Heart left ventricle (tissue), 16 donors: ENCODE measurements around the gene TBX1. TPM values are rescaled to one million over a fixed set of nuclear protein-coding genes. Genes with fewer than 3 reads are reported as not detected.

Source experiments
- ATAC-seq, 4 donors: fragments of 200-7000 bp; cut with Tn5 transposase; one replicate each; pipeline ENCODE4 v1.9.1; 2020 to 2022; ENCODE audit warnings: moderate library complexity in 4 of 4, mild to moderate bottlenecking in 3 of 4, moderate number of reproducible peaks in 1 of 4
- DNase-seq, 5 donors: peaks; one replicate each; pipeline ENCODE4 v3.0.0-alpha.2; 2020
- H3K27ac ChIP-seq, 12 donors: fragments of 200-600 bp; sonication (generic) in 4 of 12; one replicate each; pipeline versions ENCODE4 v1.5.0 to v1.8.0; 2016 to 2022; ENCODE audit warnings: mild to moderate bottlenecking in 2 of 12
- H3K27me3 ChIP-seq, 9 donors: fragments of 200-600 bp; sonication (generic) in 2 of 9; one replicate each; pipeline versions ENCODE4 v1.5.1 to v1.8.0; 2016 to 2022; ENCODE audit warnings: mild to moderate bottlenecking in 3 of 9
- H3K36me3 ChIP-seq, 9 donors: fragments of 200-600 bp; sonication (generic) in 2 of 9; one replicate each; pipeline versions ENCODE4 v1.5.0 to v1.8.0; 2018 to 2022; ENCODE audit warnings: mild to moderate bottlenecking in 2 of 9
- H3K4me1 ChIP-seq, 12 donors: fragments of 200-600 bp; sonication (generic) in 4 of 12; one replicate each; pipeline versions ENCODE4 v1.5.0 to v1.8.0; 2016 to 2022; ENCODE audit warnings: mild to moderate bottlenecking in 3 of 12
- H3K4me3 ChIP-seq, 12 donors: fragments of 200-600 bp; sonication (generic) in 4 of 12; one replicate each; pipeline versions ENCODE4 v1.5.0 to v1.8.0; 2017 to 2022; ENCODE audit warnings: mild to moderate bottlenecking in 9 of 12, moderate library complexity in 4 of 12
- H3K9me3 ChIP-seq, 12 donors: fragments of 200-600 bp; sonication (generic) in 4 of 12; one replicate each; pipeline versions ENCODE4 v1.5.0 to v1.8.0; 2016 to 2022; ENCODE audit warnings: mild to moderate bottlenecking in 1 of 12
- CTCF ChIP-seq, 12 donors: fragments of 200-600 bp; sonication (generic) in 4 of 12; IDR thresholded peaks; one replicate each; pipeline versions ENCODE4 v1.5.0 to v1.8.0; 2018 to 2022; ENCODE audit warnings: antibody characterized with exemption in 12 of 12, mild to moderate bottlenecking in 5 of 12
- POLR2A ChIP-seq, 2 donors: fragments of 450-650 bp; IDR thresholded peaks; one replicate each; pipeline ENCODE4 v1.6.1; 2017; ENCODE audit warnings: antibody characterized with exemption in 2 of 2, mild to moderate bottlenecking in 2 of 2, moderate library complexity in 2 of 2
- WGBS, 4 donors: extraction: QIAGEN DNeasy Blood & Tissue Kit in 2 of 4; methylation state at CpG; one replicate each; pipeline versions ENCODE4 v1.1.5 to v1.1.7; 2013 to 2018; 5-methylcytosine and 5-hydroxymethylcytosine counted together
- intact Hi-C, 10 donors: fragments of 100-400 bp; cut with DNase I; formaldehyde crosslinking; loops; one replicate each; pipeline versions ENCODE4 v1.11.1 to v1.14.2; 2022
- polyA plus RNA-seq, 2 donors: library from polyadenylated mRNA; stranded (reverse); fragments of 200-250 nt; gene quantifications; one replicate each; pipeline ENCODE4 v1.2.3, GENCODE V29; 2013
- total RNA-seq, 9 donors: library from RNA; depleted of rRNA in 2 of 9; stranded (reverse); fragments of >200 nt in 2 of 9; fragmentation: NEBNext Ultra II Directional in 3 of 9; extraction: Animal tissue kit (Norgen Biotek cat#: 25700) in 3 of 9; gene quantifications; one replicate each; pipeline versions ENCODE4 v1.1.0 to v1.2.4, GENCODE V29; 2016 to 2023
- donor health status: ischemic (EF 13 %, LVEDD 7.1; RV severe dilation, severe dysfunction).
- donor health status: healthy with polysubstance abuse.
- donor health status: DM: no; HTN: yes; CAD: no.
- donor health status: DM: no; HTN: no; CAD: no.
- donor health status: ischemic (EF 25% LVEDD 6.9; RV normal size, moderate dysfunction).
- donor health status: ischemic (EF 25% LVEDD 5.7; RV mildly dilated, moderate dysfunction).
- donor health status: healthy.
- donor health status: DM: yes; HTN: yes; CAD: no.
- donor health status: ischemic (EF 35%, LVEDD 5.7; RV mildly dilated, moderate dysfunction).
- donor health status: nonischemic (EF 11% LVEDD 7.7; RV severe dilation, severe dysfunction).
- donor health status: DM: yes; HTN: yes; CAD: no.
- donor health status: PGD.
- donor health status: ischemic (EF 29% LVEDD 5.4; RV normal size, mild dysfunction).
- donor health status: nonischemic (EF 23%, LVEDD 6.1; RV moderate dilation, normal function).

TBX1 gene
- total and polyA plus RNA-seq, 11 donors, result 0.11 to 3.1 (median 0.97) TPM; not detected in 1

GRCh38 chr22:19765477-19766239, 5.1 kb downstream of the TBX1 start:
- no peak overlapping the region for H3K27ac ChIP-seq
- H3K36me3 ChIP-seq, result no peaks in the 10 kb centered on the region
- no peaks in the 10 kb centered on the region for H3K9me3 ChIP-seq
- H3K27me3 ChIP-seq, result peaks cover 64 to 95% (median 87%) of the 10 kb centered on the region in 9 donors
- no peak for TF ChIP-seq CTCF (IDR thresholded peaks at IDR 0.05)
- no peak for TF ChIP-seq POLR2A (IDR thresholded peaks at IDR 0.05)
- WGBS, 4 donors, result 2 to 3% (median 2%) methylated on average over 35 to 83 of the region's 83 CpGs
- H3K4me1 ChIP-seq, result peaks cover 0 to 40% (median 17%) of the 10 kb centered on the region in 12 donors
- H3K4me3 ChIP-seq, result peak overlapping the region in 9 of 12 donors; percentile 17 to 57 (median 38)
- intact Hi-C loops, result loop anchor here in 1 of 10 donors (5.0 kb wide), 1 partner anchor 87 kb away; the partner anchor contains the start of genes GNB1L and RTL10
- ATAC-seq, result peak in 3 of 4 donors; percentile 16 to 50 (median 24)
- DNase-seq, result peak in 2 of 5 donors; percentile 47 to 72

GRCh38 chr22:19766240-19766510, 5.6 kb downstream of the TBX1 start:
- H3K27ac ChIP-seq, result peak overlapping the region in 1 of 12 donors; percentile 32
- peaks cover 0 to 37% (median 17%) of the 10 kb centered on the region in 12 donors for H3K4me1 ChIP-seq
- TF ChIP-seq POLR2A (IDR thresholded peaks at IDR 0.05), result no peak
- no peak for TF ChIP-seq CTCF (IDR thresholded peaks at IDR 0.05)
- no peaks in the 10 kb centered on the region for H3K36me3 ChIP-seq
- H3K9me3 ChIP-seq, result no peaks in the 10 kb centered on the region
- 0 to 2% (median 1%) methylated on average over 1 to 36 of the region's 36 CpGs; no CpG with 5 or more reads in 1 of the 4 donors for WGBS, 4 donors
- intact Hi-C loops, result loop anchor here in 1 of 10 donors (5.0 kb wide), 1 partner anchor 86 kb away; the partner anchor contains the start of genes GNB1L and RTL10
- H3K27me3 ChIP-seq, result peaks cover 64 to 98% (median 92%) of the 10 kb centered on the region in 9 donors
- peak overlapping the region in 9 of 12 donors; percentile 22 to 57 (median 43) for H3K4me3 ChIP-seq
- no peak for DNase-seq
- ATAC-seq, result no peak

GRCh38 chr22:19766511-19767426, 6.2 kb downstream of the TBX1 start:
- WGBS, 4 donors, result 1 to 7% (median 2%) methylated on average over 28 to 103 of the region's 103 CpGs
- Histone ChIP-seq H3K27ac (peak overlapping the region in 1 of 12 donors; percentile 32), H3K27me3 (peaks cover 64 to 98% (median 88%) of the 10 kb centered on the region in 9 donors), H3K9me3 (no peaks in the 10 kb centered on the region), H3K4me3 (peak overlapping the region in 11 of 12 donors; percentile 22 to 57 (median 40)), H3K4me1 (peaks cover 0 to 32% (median 17%) of the 10 kb centered on the region in 12 donors), H3K36me3 (no peaks in the 10 kb centered on the region)
- peak in 2 of 5 donors; percentile 70 to 81 for DNase-seq
- intact Hi-C loops, result loop anchor here in 1 of 10 donors (5.0 kb wide), 1 partner anchor 86 kb away; the partner anchor contains the start of genes GNB1L and RTL10
- TF ChIP-seq POLR2A (IDR thresholded peaks at IDR 0.05) (no peak), CTCF (IDR thresholded peaks at IDR 0.05) (peak in 4 of 12 donors; percentile 20 to 25 (median 24))
- ATAC-seq, result peak in 3 of 4 donors; percentile 38 to 59 (median 48)
